GM19328 (cell line): ENCODE measurements around the gene HAUS1.
"Not testable (repeated sequence)": the region's sequence is repeated elsewhere in the genome, so short reads cannot be mapped to it uniquely, and the experiment has no call there.

Experiments
- ATAC-seq: cut with Tn5 transposase; IDR thresholded peaks from one replicate; pipeline ENCODE4 v1.9.1; 2021; ENCODE audit warnings: mild to moderate bottlenecking, moderate library complexity; ENCODE audit not compliant: unreplicated experiment

The HAUS1 gene

GRCh38 chr18:46084431-46084830 is 19.8 kb upstream of the HAUS1 start:
- ATAC-seq = no peak

GRCh38 chr18:46088501-46088900 is 15.7 kb upstream of the HAUS1 start:
- ATAC-seq = not testable (repeated sequence)

- ATAC-seq = no peak
These were observed 8.7 kb upstream of the HAUS1 start for GRCh38 chr18:46095532-46095931.

GRCh38 chr18:46096651-46097300 is 7.4 kb upstream of the HAUS1 start:
- ATAC-seq = no peak

GRCh38 chr18:46097431-46097800 is 6.8 kb upstream of the HAUS1 start:
- ATAC-seq = no peak

GRCh38 chr18:46097801-46098615 is 6.2 kb upstream of the HAUS1 start, which contains the start of gene ATP5F1A:
Gene ATP5F1A (minus strand): TSS chr18:46098296. CDS start chr18:46098231, 65 bp downstream.
- ATAC-seq = peak; percentile 77

- ATAC-seq = no peak
These were observed 5.6 kb upstream of the HAUS1 start for GRCh38 chr18:46098616-46098933.

GRCh38 chr18:46099463-46099862 is 4.7 kb upstream of the HAUS1 start:
- no peak for ATAC-seq

GRCh38 chr18:46109386-46109785 is 5.2 kb downstream of the HAUS1 start:
- ATAC-seq = no peak

- ATAC-seq = no peak
These were observed 6.2 kb downstream of the HAUS1 start for GRCh38 chr18:46110406-46110805.

GRCh38 chr18:46113751-46114150 is 9.6 kb downstream of the HAUS1 start:
- ATAC-seq = no peak

- not testable (repeated sequence) for ATAC-seq
These were observed 22.4 kb downstream of the HAUS1 start for GRCh38 chr18:46126625-46127024.

GRCh38 chr18:46130061-46130460 is 25.9 kb downstream of the HAUS1 start:
- ATAC-seq = no peak

GRCh38 chr18:46130549-46130948 is 26.4 kb downstream of the HAUS1 start:
- not testable (repeated sequence) for ATAC-seq

- ATAC-seq = no peak
These were observed 29.3 kb downstream of the HAUS1 start for GRCh38 chr18:46133534-46133933.

- no peak for ATAC-seq
These were observed 30.9 kb downstream of the HAUS1 start for GRCh38 chr18:46134920-46135675.

- ATAC-seq = no peak
These were observed 36.0 kb downstream of the HAUS1 start for GRCh38 chr18:46140173-46140572.

GRCh38 chr18:46141199-46141598 is 37.0 kb downstream of the HAUS1 start:
- no peak for ATAC-seq

- no peak for ATAC-seq
These were observed 44.6 kb downstream of the HAUS1 start for GRCh38 chr18:46148810-46149209.

- ATAC-seq = no peak
These were observed 48.2 kb downstream of the HAUS1 start for GRCh38 chr18:46152436-46152807.

GRCh38 chr18:46152808-46153617 is 48.8 kb downstream of the HAUS1 start:
- ATAC-seq = no peak
